Adipose tissue (tissue), 3 donors: ENCODE results near the gene EVI2A. TPM values are rescaled to one million over a fixed set of nuclear protein-coding genes. Genes with fewer than 3 reads are reported as not detected.

Source experiments
- H3K27ac ChIP-seq: one replicate; pipeline ENCODE4 v1.5.1; 2013; ENCODE audit warnings: low read depth, low read length
- WGBS, 3 donors: extraction: QIAGEN DNeasy Blood & Tissue Kit; methylation state at CpG; one replicate each; pipeline ENCODE4 v1.1.7; 2013; 5-methylcytosine and 5-hydroxymethylcytosine counted together
- polyA plus RNA-seq, 3 donors: library from polyadenylated mRNA; stranded (reverse); fragments of 200-250 nt; gene quantifications; one replicate each; pipeline ENCODE4 v1.2.3, GENCODE V29; 2013
- donor health status: healthy with polysubstance abuse.
- donor health status: Bipolar disorder and iron deficiency.
- donor health status: healthy.

The EVI2A gene
- polyA plus RNA-seq, 3 donors: 1.4 to 13.3 (median 6.6) TPM

GRCh38 chr17:31286587-31286986 is 34.8 kb downstream of the EVI2A start:
- 93 to 97% (median 94%) methylated on average over 1 of the region's 1 CpG for WGBS, 3 donors

DNA sequence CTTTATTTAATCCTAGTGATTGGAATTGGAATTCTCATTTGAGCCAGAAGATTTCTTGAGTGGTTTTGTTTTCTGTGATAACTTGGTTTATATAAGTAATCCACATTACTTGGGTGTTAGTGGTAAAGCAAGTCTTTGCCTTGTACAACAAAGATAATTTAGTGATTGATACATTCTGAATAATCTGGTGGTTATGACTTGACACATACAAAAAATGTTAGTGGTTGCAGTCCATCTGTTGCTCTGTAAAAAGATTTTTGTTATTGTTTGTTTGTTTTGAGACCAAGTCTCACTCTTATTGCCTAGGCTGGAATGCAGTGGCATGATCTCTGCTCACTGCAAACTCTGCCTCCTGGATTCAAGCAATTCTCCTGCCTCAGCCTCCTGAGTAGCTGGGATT is 37.6 kb downstream of the EVI2A start:
- H3K27ac ChIP-seq: no peak overlapping the region

More at GRCh38 chr17:31286587-31286986, 34.8 kb downstream of the EVI2A start:
- H3K27ac ChIP-seq: no peak overlapping the region

DNA sequence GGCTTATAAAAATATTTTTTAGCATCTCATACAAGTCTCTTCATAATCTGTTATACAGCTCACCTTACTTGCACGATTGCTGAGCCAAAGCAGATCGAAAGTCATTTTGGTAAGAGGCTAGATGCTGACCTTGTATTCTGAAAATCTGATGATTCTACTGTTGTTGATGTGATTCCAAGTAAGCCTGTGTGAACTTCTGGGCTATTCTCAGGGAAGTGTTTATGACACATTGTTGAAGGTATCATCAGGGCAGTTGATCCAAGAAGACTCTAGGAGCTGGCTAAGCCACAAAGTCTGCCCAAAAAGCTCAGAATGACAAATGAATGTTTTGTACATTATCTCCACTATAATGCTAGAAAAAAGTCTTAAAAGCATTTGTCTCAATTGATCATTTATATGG is 40.4 kb downstream of the EVI2A start:
- 98% methylated on average over 2 of the region's 2 CpGs for WGBS, 3 donors
- H3K27ac ChIP-seq: no peak overlapping the region

- 87 to 100% (median 93%) methylated on average over 2 of the region's 2 CpGs for WGBS, 3 donors
- no peak overlapping the region for H3K27ac ChIP-seq
Observed at GRCh38 chr17:31279401-31279800, 42.0 kb downstream of the EVI2A start.

- 65 to 97% (median 89%) methylated on average over 1 of the region's 1 CpG for WGBS, 3 donors
- H3K27ac ChIP-seq: no peak overlapping the region
Observed at GRCh38 chr17:31275116-31275515, 46.3 kb downstream of the EVI2A start.

GRCh38 chr17:31274252-31274651 is 47.2 kb downstream of the EVI2A start:
- H3K27ac ChIP-seq: no peak overlapping the region
- 41 to 81% (median 44%) methylated on average over 2 of the region's 2 CpGs for WGBS, 3 donors

DNA sequence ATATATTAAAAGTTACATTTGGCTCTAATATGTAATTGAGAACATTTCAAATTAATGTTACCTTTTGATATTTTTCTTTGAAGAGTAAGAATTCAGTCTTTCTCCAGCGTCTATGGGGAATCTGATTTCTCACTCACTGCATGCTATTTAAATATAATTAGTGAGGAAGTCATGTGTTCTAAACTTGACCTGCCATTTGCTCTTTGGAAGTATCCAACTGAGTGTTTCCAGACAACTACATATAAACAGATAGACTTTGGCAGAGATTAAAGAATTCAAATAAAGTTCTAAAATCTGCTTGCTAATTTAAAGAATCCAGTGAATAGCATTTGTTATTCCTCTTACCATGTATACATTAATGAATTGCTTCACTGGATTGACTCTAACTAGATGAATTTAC is 47.9 kb downstream of the EVI2A start:
- no peak overlapping the region for H3K27ac ChIP-seq

DNA sequence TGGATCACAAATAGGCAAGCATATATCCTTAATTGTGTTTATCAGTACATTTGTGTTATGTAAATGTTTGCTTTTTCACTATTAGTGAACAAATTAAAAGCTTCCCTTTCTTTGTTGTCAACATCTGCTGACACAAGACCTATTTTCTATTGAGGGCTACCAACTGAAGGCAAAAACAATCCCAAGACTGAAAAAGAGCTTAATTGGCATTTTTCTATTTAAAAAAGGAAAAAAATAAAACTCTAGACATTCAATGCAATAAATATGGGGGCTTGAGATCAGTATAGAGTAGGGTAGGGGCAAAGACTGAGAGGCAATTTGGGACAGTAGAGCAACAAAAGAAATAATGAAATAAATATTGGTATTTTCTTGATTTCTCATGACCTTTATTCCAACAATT is 48.6 kb downstream of the EVI2A start:
- no peak overlapping the region for H3K27ac ChIP-seq

More for the DNA sequence above, 47.9 kb downstream of the EVI2A start:
- 77 to 83% (median 79%) methylated on average over 1 of the region's 1 CpG for WGBS, 3 donors

GRCh38 chr17:31272236-31272635 is 49.2 kb downstream of the EVI2A start:
- WGBS, 3 donors: 93 to 100% (median 100%) methylated on average over 1 of the region's 1 CpG
- H3K27ac ChIP-seq: no peak overlapping the region

DNA sequence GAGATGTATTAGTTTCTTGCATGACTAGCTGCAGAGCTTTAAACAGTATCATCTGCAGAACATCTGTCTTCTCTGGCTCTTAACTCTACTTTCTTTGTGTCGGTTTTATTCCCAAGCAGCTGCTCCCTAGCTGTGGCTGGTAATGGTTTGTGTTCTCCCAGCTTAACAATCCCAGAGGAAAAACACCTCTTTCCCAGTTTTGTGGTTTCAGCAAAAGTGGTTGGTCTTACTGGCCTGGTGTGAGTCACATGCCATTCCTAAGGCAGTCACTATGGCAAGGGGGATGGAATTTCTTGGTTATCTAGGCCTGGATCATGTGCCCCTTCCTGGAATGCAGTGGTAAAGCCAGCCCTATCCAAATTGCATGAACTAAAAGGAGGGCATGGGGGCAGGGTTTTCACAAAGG is 51.8 kb downstream of the EVI2A start:
- 62 to 81% (median 65%) methylated on average over 1 of the region's 1 CpG for WGBS, 3 donors
- H3K27ac ChIP-seq: no peak overlapping the region

DNA sequence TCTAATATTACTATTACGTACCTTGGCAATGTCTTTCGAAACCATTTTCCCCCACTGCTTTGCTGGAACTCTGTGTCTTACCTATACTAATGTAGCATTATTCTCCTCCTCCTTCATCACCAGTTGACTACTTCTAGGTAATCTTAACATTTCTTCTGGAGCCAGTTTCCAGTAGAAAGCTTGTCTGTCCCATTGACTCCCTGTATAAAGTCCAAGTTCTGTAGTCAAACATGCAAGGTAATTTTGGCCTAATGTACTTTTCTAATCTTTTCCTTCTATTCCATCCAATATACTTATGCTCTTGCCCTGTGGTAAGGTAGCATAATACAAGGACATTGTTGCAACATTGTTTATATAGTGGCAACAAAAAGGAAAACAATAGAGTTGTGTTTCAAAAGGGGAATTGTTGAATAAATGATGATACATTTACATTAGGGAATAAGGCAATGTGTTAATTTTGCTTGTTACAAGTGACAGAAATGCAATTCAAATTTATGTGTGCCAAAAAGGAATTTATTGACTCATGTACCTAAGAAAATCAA is 52.3 kb downstream of the EVI2A start:
- WGBS, 3 donors: 85 to 97% (median 95%) methylated on average over 2 of the region's 2 CpGs
- H3K27ac ChIP-seq: no peak overlapping the region

Other genes starting within 250 kb of the EVI2A start
- 1 to 10 TPM; 5.6 to 9.1 (median 7.9) TPM for gene NF1, start 226.6 kb downstream of the EVI2A start, polyA plus RNA-seq
- gene OMG, start 24.4 kb downstream of the EVI2A start, polyA plus RNA-seq: 1 to 10 TPM in 1 of 3 donors, under 1 TPM in 2; 0.06 to 2.5 (median 0.49) TPM
- gene EVI2B, start 7.6 kb downstream of the EVI2A start, polyA plus RNA-seq: 10 to 100 TPM in 2 of 3 donors, 1 to 10 TPM in 1; 1.5 to 17.0 (median 13.1) TPM
- gene RAB11FIP4, start 70.1 kb upstream of the EVI2A start, polyA plus RNA-seq: 10 to 100 TPM in 1 of 3 donors, 1 to 10 TPM in 2; 1.5 to 12.3 (median 1.7) TPM